ENCODE results near the gene GFI1B. TPM values are rescaled to one million over a fixed set of nuclear protein-coding genes. Genes with fewer than 3 reads are reported as not detected.

Gene GFI1B
- total RNA-seq, 1 donor from 2014 or later, result not detected

- H3K4me3 Mint-ChIP-seq, result no peak overlapping the region
- no peak for DNase-seq (ENCODE audit: low read depth, low spot score)
- no peak for TF ChIP-seq CTCF (conservative IDR thresholded peaks at IDR 0.05)
- H3K4me1 Mint-ChIP-seq, result no peaks in the 10 kb centered on the region
- no peaks in the 10 kb centered on the region for H3K9me3 Mint-ChIP-seq
- no peak overlapping the region for H3K27ac Mint-ChIP-seq (ENCODE audit: unreplicated experiment)
- H3K36me3 Mint-ChIP-seq (ENCODE audit: low read depth), result no peaks in the 10 kb centered on the region
- peaks cover 30% of the 10 kb centered on the region for H3K27me3 Mint-ChIP-seq (ENCODE audit: low read depth)
Measured at GRCh38 chr9:132984202-132985070, 5.9 kb downstream of the GFI1B start.

DNA sequence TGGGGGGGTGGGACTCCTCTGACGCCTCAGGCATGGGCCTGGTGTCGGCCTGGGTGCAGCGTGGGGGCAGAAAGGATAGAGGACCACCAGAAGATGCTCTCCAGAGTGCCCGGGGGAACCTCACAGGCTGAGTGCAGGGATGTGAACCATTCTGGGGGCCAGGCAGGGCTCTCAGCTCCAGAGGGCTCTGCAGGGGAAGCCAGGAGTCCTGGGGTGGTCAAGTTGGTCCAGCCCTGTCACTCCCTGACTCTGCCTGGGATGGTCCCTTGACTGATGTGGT lies 6.5 kb downstream of the GFI1B start:
- H3K36me3 Mint-ChIP-seq (ENCODE audit: low read depth), result no peaks in the 10 kb centered on the region
- no peaks in the 10 kb centered on the region for H3K9me3 Mint-ChIP-seq
- H3K4me3 Mint-ChIP-seq, result no peak overlapping the region
- peaks cover 26% of the 10 kb centered on the region for H3K27me3 Mint-ChIP-seq (ENCODE audit: low read depth)
- DNase-seq (ENCODE audit: low read depth, low spot score), result no peak
- no peaks in the 10 kb centered on the region for H3K4me1 Mint-ChIP-seq
- H3K27ac Mint-ChIP-seq (ENCODE audit: unreplicated experiment), result no peak overlapping the region
- TF ChIP-seq CTCF (conservative IDR thresholded peaks at IDR 0.05), result no peak

DNA sequence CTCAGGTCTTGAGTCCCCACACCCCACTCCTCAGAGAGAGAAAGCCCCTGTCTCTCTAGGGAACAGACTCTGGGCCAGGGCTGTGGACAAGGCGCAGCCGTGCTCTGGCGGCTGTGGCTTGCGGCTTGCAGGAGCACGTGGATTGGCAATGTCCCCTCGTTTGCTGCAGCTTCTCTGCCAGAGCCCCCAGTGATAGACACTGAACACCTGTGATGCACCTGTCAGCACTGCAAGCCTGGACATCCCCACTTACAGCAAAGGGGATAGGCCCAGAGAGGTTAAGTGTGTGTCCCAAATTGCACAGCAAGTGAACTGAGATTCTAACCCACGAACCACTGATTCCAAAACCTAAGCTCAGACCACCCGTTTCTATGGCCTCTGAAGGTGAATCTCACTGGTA lies 7.0 kb downstream of the GFI1B start:
- Mint-ChIP-seq H3K27me3 (ENCODE audit: low read depth) (peaks cover 26% of the 10 kb centered on the region), H3K27ac (ENCODE audit: unreplicated experiment) (no peak overlapping the region), H3K36me3 (ENCODE audit: low read depth) (no peaks in the 10 kb centered on the region), H3K4me1 (no peaks in the 10 kb centered on the region), H3K9me3 (peaks cover 4% of the 10 kb centered on the region), H3K4me3 (no peak overlapping the region)
- TF ChIP-seq CTCF (conservative IDR thresholded peaks at IDR 0.05), result no peak
- DNase-seq (ENCODE audit: low read depth, low spot score), result no peak

DNA sequence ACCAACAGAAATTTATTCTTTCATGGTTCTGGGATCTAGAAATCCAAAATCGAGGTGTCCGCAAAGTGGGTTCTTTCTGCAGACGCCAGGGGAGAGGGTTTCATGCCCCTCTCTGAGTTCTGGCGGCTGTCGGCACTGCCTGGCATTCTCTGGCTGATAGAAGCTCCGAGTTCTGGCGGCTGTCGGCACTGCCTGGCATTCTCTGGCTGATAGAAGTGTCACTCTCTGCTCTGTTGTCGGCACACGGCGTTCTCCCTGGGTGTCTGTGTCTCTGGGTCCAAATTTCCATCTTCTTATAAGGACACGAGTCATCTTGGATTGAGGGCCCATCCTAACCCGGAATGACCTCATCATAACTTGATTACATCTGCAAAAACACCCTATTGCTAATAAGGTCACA lies 7.6 kb downstream of the GFI1B start:
- peaks cover 4% of the 10 kb centered on the region for H3K9me3 Mint-ChIP-seq
- no peak overlapping the region for H3K27ac Mint-ChIP-seq (ENCODE audit: unreplicated experiment)
- H3K27me3 Mint-ChIP-seq (ENCODE audit: low read depth), result peaks cover 21% of the 10 kb centered on the region
- no peak for DNase-seq (ENCODE audit: low read depth, low spot score)
- no peak overlapping the region for H3K4me3 Mint-ChIP-seq
- no peak for TF ChIP-seq CTCF (conservative IDR thresholded peaks at IDR 0.05)
- H3K36me3 Mint-ChIP-seq (ENCODE audit: low read depth), result no peaks in the 10 kb centered on the region
- H3K4me1 Mint-ChIP-seq, result no peaks in the 10 kb centered on the region

DNA sequence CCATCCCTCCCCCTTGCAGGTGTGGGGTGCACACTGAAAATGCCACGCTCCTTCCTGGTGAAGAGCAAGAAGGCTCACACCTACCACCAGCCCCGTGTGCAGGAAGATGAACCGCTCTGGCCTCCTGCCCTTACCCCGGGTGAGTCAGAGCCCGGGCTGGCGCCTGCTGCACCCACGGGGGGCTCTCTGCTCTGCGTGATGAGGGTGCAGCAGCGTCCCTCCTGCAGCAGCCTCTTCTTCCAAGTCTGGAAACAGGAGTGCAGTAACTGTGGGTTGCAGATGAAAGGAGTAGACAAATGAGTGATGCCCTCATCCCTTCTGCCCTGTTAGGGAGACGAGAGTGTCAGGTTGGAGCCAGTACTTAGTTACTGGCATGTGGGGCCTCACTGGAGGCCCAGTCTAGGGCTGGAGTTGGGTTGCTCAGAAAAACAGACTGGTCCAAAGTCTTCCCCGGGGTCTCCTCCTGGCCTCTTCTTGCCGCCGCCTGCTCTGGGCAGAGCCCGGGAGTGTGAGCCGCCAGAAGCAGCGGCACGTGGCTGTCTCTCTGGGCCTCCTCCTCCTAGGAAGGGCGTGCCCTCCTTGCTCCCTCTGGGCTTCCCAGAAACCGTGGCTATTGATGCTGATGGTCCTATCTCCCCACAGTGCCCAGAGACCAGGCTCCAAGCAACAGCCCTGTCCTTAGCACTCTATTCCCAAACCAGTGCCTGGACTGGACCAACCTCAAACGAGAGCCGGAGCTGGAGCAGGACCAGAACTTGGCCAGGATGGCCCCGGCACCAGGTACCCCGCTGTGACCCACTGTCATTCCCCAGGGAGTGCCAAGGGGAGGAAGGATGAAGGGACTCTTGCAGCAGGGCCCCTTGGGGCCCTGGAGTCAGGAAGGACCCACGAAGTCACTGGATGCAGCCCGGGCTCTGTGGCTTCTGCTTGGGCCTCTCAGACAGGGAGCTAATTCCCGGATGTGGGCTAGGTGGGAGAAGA lies 8.4 kb downstream of the GFI1B start:
- H3K27me3 Mint-ChIP-seq (ENCODE audit: low read depth), result peaks cover 16% of the 10 kb centered on the region
- H3K4me3 Mint-ChIP-seq, result no peak overlapping the region
- H3K36me3 Mint-ChIP-seq (ENCODE audit: low read depth), result no peaks in the 10 kb centered on the region
- no peak overlapping the region for H3K27ac Mint-ChIP-seq (ENCODE audit: unreplicated experiment)
- H3K9me3 Mint-ChIP-seq, result peaks cover 4% of the 10 kb centered on the region
- TF ChIP-seq CTCF (conservative IDR thresholded peaks at IDR 0.05), result no peak
- no peaks in the 10 kb centered on the region for H3K4me1 Mint-ChIP-seq
- DNase-seq (ENCODE audit: low read depth, low spot score), result no peak
